ENCODE results near the gene HSD17B14.
"Not testable (repeated sequence)": the region's sequence is repeated elsewhere in the genome, so short reads cannot be mapped to it uniquely, and the experiment has no call there.

DNA sequence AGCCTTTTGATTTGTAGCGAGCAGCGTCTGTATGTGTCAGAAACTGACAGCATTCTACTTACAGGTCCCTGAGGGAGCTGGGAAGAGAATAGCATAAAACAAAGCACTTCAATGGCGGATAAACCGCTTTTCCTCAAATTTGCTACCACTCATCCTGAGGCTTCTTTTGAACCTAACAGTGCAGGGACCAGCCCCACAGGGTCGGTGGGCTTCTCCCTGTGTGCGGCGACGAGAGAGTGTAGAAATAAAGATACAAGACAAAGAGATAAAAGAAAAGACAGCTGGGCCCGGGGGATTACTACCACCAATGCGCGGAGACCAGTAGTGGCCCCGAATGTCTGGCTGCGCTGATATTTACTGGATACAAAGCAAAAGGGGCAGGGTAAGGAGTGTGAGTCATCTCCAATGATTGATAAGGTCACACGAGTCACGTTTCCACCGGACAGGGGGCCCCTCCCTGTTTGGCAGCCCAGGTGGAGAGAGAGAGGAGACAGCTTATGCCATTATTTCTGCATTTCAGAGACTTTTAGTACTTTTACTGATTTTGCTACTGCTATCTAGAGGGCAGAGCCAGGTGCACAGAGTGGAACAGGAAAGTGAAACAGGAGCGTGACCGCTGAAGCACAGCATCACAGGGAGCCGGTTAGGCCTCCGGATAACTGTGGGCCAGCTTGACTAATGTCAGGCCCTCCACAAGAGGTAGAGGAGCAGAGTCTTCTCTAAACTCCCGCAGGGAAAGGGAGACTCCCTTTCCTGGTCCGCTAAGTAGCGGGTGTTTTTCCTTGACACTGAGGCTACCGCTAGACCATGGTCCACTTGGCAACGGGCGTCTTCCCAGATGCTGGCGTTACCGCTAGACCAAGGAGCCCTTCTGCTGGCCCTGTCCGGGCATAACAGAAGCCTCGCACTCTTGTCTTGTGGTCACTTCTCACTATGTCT is 40.0 kb upstream of the HSD17B14 start:
- TF ChIP-seq, protein P1, sequence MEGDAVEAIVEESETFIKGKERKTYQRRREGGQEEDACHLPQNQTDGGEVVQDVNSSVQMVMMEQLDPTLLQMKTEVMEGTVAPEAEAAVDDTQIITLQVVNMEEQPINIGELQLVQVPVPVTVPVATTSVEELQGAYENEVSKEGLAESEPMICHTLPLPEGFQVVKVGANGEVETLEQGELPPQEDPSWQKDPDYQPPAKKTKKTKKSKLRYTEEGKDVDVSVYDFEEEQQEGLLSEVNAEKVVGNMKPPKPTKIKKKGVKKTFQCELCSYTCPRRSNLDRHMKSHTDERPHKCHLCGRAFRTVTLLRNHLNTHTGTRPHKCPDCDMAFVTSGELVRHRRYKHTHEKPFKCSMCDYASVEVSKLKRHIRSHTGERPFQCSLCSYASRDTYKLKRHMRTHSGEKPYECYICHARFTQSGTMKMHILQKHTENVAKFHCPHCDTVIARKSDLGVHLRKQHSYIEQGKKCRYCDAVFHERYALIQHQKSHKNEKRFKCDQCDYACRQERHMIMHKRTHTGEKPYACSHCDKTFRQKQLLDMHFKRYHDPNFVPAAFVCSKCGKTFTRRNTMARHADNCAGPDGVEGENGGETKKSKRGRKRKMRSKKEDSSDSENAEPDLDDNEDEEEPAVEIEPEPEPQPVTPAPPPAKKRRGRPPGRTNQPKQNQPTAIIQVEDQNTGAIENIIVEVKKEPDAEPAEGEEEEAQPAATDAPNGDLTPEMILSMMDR (conservative IDR thresholded peaks at IDR 0.05 in 1 of 2, IDR thresholded peaks at IDR 0.05 in 1 of 2; ENCODE audit: low read depth in 1 of 2, low read length in 2 of 2) = not testable (repeated sequence)
- not testable (repeated sequence) for TF ChIP-seq EZH2 (IDR thresholded peaks at IDR 0.05; ENCODE audit: low read length, missing control alignments)
